MM.1S (cell line): Measurements from ENCODE around the gene GPR26.

ENCODE experiments used
- DNase-seq: peaks from one replicate; pipeline ENCODE4 v3.0.0-alpha.2; 2015
- H2AFZ ChIP-seq: fragments of 300-600 bp; sonication (generic); 2 replicates; pipeline ENCODE4 v1.6.0; 2016; ENCODE audit warnings: antibody characterized with exemption, low read length
- H3F3A ChIP-seq: fragments of 300-600 bp; sonication (generic); 2 replicates; pipeline ENCODE4 v1.6.1; 2016; ENCODE audit warnings: mild to moderate bottlenecking, antibody characterized with exemption, low read length, moderate library complexity, mixed read lengths; ENCODE audit not compliant: insufficient read depth
- H3K27ac ChIP-seq: fragments of 300-600 bp; sonication (generic); 2 replicates; pipeline ENCODE4 v1.5.1; 2016; ENCODE audit warnings: mild to moderate bottlenecking, low read length
- H3K27me3 ChIP-seq: fragments of 300-600 bp; sonication (generic); replicated peaks from 2 replicates; pipeline ENCODE4 v1.6.0; 2016; ENCODE audit warnings: low read length; ENCODE audit not compliant: insufficient read depth
- H3K36me3 ChIP-seq: fragments of 300-600 bp; sonication (generic); replicated peaks from 2 replicates; pipeline ENCODE4 v1.6.1; 2016; ENCODE audit warnings: mild to moderate bottlenecking, low read length, mixed read lengths; ENCODE audit not compliant: insufficient read depth
- H3K4me1 ChIP-seq: fragments of 300-600 bp; sonication (generic); 2 replicates; pipeline ENCODE4 v1.6.1; 2016; ENCODE audit warnings: low read length, mixed read lengths
- H3K4me2 ChIP-seq: fragments of 300-600 bp; sonication (generic); 2 replicates; pipeline ENCODE4 v1.6.0; 2016; ENCODE audit warnings: low read depth, low read length
- H3K4me3 ChIP-seq: fragments of 300-600 bp; sonication (generic); 2 replicates; pipeline ENCODE4 v1.5.1; 2016; ENCODE audit warnings: low read length, mixed read lengths
- H3K79me2 ChIP-seq: fragments of 300-600 bp; sonication (generic); 2 replicates; pipeline ENCODE4 v1.6.1; 2016; ENCODE audit warnings: mixed run types, low read length, mixed read lengths
- H3K9ac ChIP-seq: fragments of 300-600 bp; sonication (generic); 2 replicates; pipeline ENCODE4 v1.6.1; 2016; ENCODE audit warnings: low read length, mixed read lengths
- H3K9me2 ChIP-seq: fragments of 300-600 bp; sonication (generic); replicated peaks from 2 replicates; pipeline ENCODE4 v1.6.1; 2016; ENCODE audit warnings: mild to moderate bottlenecking, low read length, mixed read lengths; ENCODE audit not compliant: insufficient read depth
- H3K9me3 ChIP-seq: fragments of 300-600 bp; sonication (generic); replicated peaks from 2 replicates; pipeline ENCODE4 v1.6.1; 2016; ENCODE audit warnings: mild to moderate bottlenecking, low read length, mixed read lengths; ENCODE audit not compliant: insufficient read depth
- H4K20me1 ChIP-seq: fragments of 300-600 bp; sonication (generic); 2 replicates; pipeline ENCODE4 v1.6.1; 2016; ENCODE audit warnings: mild to moderate bottlenecking, low read length, moderate library complexity, mixed read lengths; ENCODE audit not compliant: insufficient read depth
- CTCF ChIP-seq: fragments of 300-600 bp; sonication (generic); IDR thresholded peaks from 2 replicates; pipeline ENCODE4 v1.5.1; 2016; ENCODE audit warnings: antibody characterized with exemption, low read length, mixed read lengths
- EZH2 ChIP-seq: fragments of 300-600 bp; sonication (generic); optimal IDR thresholded peaks from 2 replicates; pipeline ENCODE3; 2017; ENCODE audit warnings: low read depth, mild to moderate bottlenecking, antibody characterized with exemption, low read length, mixed read lengths
- EZH2phosphoT487 ChIP-seq: fragments of 300-600 bp; sonication (generic); IDR thresholded peaks from 2 replicates; pipeline ENCODE4 v1.6.1; 2018; ENCODE audit warnings: antibody characterized with exemption, low read length

GPR26 gene

GRCh38 chr10:123622381-123622780 is 43.8 kb upstream of the GPR26 start:
- DNase-seq = no peak
- Histone ChIP-seq H4K20me1 (no peaks in the 10 kb centered on the region), H3K4me3 (no peak overlapping the region), H3K27ac (no peak overlapping the region), H3K79me2 (no peaks in the 10 kb centered on the region), H3K27me3 (peaks cover 10% of the 10 kb centered on the region; the same call in 1 of the 2 replicates), H3K9me3 (no peaks in the 10 kb centered on the region), H3K36me3 (no peaks in the 10 kb centered on the region), H3F3A (no peaks in the 10 kb centered on the region), H3K4me1 (no peaks in the 10 kb centered on the region), H3K9me2 (no peaks in the 10 kb centered on the region), H3K9ac (no peak overlapping the region), H2AFZ (no peak overlapping the region), H3K4me2 (no peak overlapping the region)
- TF ChIP-seq EZH2 = no peak
- no peak for TF ChIP-seq CTCF
- no peak for TF ChIP-seq EZH2phosphoT487

- H2AFZ ChIP-seq = no peak overlapping the region
- H3K9me3 ChIP-seq = no peaks in the 10 kb centered on the region
- H3K27me3 ChIP-seq = peaks cover 16% of the 10 kb centered on the region; the same call in 1 of the 2 replicates
- no peaks in the 10 kb centered on the region for H3F3A ChIP-seq
- no peaks in the 10 kb centered on the region for H3K36me3 ChIP-seq
- H3K79me2 ChIP-seq = no peaks in the 10 kb centered on the region
- no peak overlapping the region for H3K27ac ChIP-seq
- DNase-seq = no peak
- TF ChIP-seq CTCF (no peak), EZH2phosphoT487 (no peak), EZH2 (no peak)
- H3K4me2 ChIP-seq = no peak overlapping the region
- H3K9ac ChIP-seq = no peak overlapping the region
- no peak overlapping the region for H3K4me3 ChIP-seq
- no peaks in the 10 kb centered on the region for H4K20me1 ChIP-seq
- no peaks in the 10 kb centered on the region for H3K4me1 ChIP-seq
- H3K9me2 ChIP-seq = no peaks in the 10 kb centered on the region
These were observed 42.1 kb upstream of the GPR26 start for GRCh38 chr10:123624086-123624485.

- no peaks in the 10 kb centered on the region for H3K79me2 ChIP-seq
- H3K4me3 ChIP-seq = no peak overlapping the region
- DNase-seq = no peak
- no peak overlapping the region for H3K9ac ChIP-seq
- no peak overlapping the region for H3K4me2 ChIP-seq
- no peak for TF ChIP-seq EZH2
- TF ChIP-seq EZH2phosphoT487 = no peak
- TF ChIP-seq CTCF = no peak
- no peaks in the 10 kb centered on the region for H3F3A ChIP-seq
- H3K36me3 ChIP-seq = no peaks in the 10 kb centered on the region
- no peaks in the 10 kb centered on the region for H3K9me2 ChIP-seq
- no peaks in the 10 kb centered on the region for H3K4me1 ChIP-seq
- no peak overlapping the region for H3K27ac ChIP-seq
- H2AFZ ChIP-seq = no peak overlapping the region
- no peaks in the 10 kb centered on the region for H3K9me3 ChIP-seq
- peaks cover 6% of the 10 kb centered on the region; the same call in 1 of the 2 replicates for H3K27me3 ChIP-seq
- no peaks in the 10 kb centered on the region for H4K20me1 ChIP-seq
These were observed 33.0 kb upstream of the GPR26 start for GRCh38 chr10:123633106-123633505.
